ENCODE data around the gene PLCD4. TPM values are rescaled to one million over a fixed set of nuclear protein-coding genes. Genes with fewer than 3 reads are reported as not detected.

PLCD4 gene
- total RNA-seq, 1 experiment from 2014 or later, result not detected

- H3K27me3 ChIP-seq (replicated peaks), result no peaks in the 10 kb centered on the region
- peaks cover 5% of the 10 kb centered on the region for H3K4me1 ChIP-seq (replicated peaks)
- H3K27ac ChIP-seq, result no peak overlapping the region
- no peak overlapping the region for H3K4me3 ChIP-seq
- peaks cover 57% of the 10 kb centered on the region for H3K36me3 ChIP-seq
- no peaks in the 10 kb centered on the region for H3K9me3 ChIP-seq (replicated peaks)
- no peak for DNase-seq (ENCODE audit: low read depth in 1 of 2, low spot score in 2 of 2)
Measured at GRCh38 chr2:218635719-218636118, 28.0 kb downstream of the PLCD4 start.

- Histone ChIP-seq H3K4me1 (replicated peaks) (no peaks in the 10 kb centered on the region), H3K27ac (no peak overlapping the region), H3K9me3 (replicated peaks) (no peaks in the 10 kb centered on the region), H3K27me3 (replicated peaks) (no peaks in the 10 kb centered on the region), H3K36me3 (peaks cover 81% of the 10 kb centered on the region), H3K4me3 (no peak overlapping the region)
- DNase-seq (ENCODE audit: low read depth in 1 of 2, low spot score in 2 of 2), result no peak
Measured at GRCh38 chr2:218638372-218638771, 30.7 kb downstream of the PLCD4 start.

- no peak overlapping the region for H3K27ac ChIP-seq
- no peaks in the 10 kb centered on the region for H3K4me1 ChIP-seq (replicated peaks)
- H3K9me3 ChIP-seq (replicated peaks), result no peaks in the 10 kb centered on the region
- H3K27me3 ChIP-seq (replicated peaks), result no peaks in the 10 kb centered on the region
- DNase-seq (ENCODE audit: low read depth in 1 of 2, low spot score in 2 of 2), result no peak
- peaks cover 92% of the 10 kb centered on the region for H3K36me3 ChIP-seq
- H3K4me3 ChIP-seq, result no peak overlapping the region
Measured at GRCh38 chr2:218642121-218642656, 34.5 kb downstream of the PLCD4 start.

- Histone ChIP-seq H3K9me3 (replicated peaks) (no peaks in the 10 kb centered on the region), H3K4me3 (no peak overlapping the region), H3K36me3 (peaks cover 93% of the 10 kb centered on the region), H3K4me1 (replicated peaks) (no peaks in the 10 kb centered on the region), H3K27me3 (replicated peaks) (no peaks in the 10 kb centered on the region), H3K27ac (no peak overlapping the region)
- DNase-seq (ENCODE audit: low read depth in 1 of 2, low spot score in 2 of 2), result no peak
Measured at GRCh38 chr2:218642786-218643185, 35.1 kb downstream of the PLCD4 start.

DNA sequence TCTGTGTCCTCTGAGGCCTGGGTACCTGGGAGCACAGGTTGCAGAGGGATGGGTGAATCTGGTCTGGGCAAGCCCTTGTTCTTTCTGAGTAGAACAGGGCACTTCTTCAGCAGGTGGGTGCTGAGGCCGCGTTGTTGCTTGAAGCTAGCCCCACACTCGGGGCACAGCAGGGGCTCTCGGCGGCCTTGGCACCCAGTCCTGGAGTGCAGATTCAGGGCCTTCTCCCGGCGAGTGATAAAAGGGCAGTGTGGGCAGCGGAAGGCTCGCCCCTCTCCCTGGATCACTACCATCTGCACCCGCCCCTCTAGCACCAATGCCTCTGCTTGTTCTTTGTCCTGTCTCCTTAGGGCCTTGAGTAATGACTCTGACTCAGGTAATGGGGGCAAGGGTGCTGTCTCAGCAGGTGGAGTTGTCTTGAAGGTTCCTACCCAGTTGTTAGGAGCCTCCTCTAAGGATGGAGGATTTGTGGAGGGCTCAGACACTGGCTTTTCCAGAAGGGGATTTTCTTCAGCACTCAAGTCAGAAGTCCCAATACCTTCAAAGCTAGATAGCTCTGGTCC lies 36.1 kb downstream of the PLCD4 start:
- Histone ChIP-seq H3K9me3 (replicated peaks) (no peaks in the 10 kb centered on the region), H3K4me3 (no peak overlapping the region), H3K4me1 (replicated peaks) (no peaks in the 10 kb centered on the region), H3K27ac (no peak overlapping the region), H3K27me3 (replicated peaks) (no peaks in the 10 kb centered on the region), H3K36me3 (peaks cover 93% of the 10 kb centered on the region)
- no peak for DNase-seq (ENCODE audit: low read depth in 1 of 2, low spot score in 2 of 2)

DNA sequence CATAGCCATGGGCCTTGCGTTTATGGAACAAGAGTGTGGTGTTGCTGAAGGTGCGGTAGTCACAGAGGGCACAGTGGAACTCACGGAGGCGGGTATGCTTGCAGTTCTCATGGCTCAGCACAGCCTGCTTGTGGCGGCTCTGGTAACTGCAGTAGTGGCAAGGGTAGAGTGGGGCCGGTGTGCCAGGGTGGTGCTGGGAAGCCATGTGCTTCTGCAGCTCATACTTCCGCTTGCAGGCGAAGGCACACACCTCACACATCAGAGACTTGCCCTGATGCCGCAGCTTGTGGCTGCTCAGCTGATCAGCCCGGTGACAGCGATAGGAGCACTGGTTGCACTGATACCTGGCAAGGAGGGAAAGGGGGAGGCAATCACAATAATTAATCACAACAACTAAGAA lies 37.0 kb downstream of the PLCD4 start:
- H3K27me3 ChIP-seq (replicated peaks), result no peaks in the 10 kb centered on the region
- H3K36me3 ChIP-seq, result peaks cover 95% of the 10 kb centered on the region
- DNase-seq (ENCODE audit: low read depth in 1 of 2, low spot score in 2 of 2), result no peak
- no peaks in the 10 kb centered on the region for H3K9me3 ChIP-seq (replicated peaks)
- no peak overlapping the region for H3K27ac ChIP-seq
- H3K4me1 ChIP-seq (replicated peaks), result no peaks in the 10 kb centered on the region
- H3K4me3 ChIP-seq, result no peak overlapping the region

- Histone ChIP-seq H3K4me3 (no peak overlapping the region), H3K36me3 (peaks cover 98% of the 10 kb centered on the region), H3K27me3 (replicated peaks) (no peaks in the 10 kb centered on the region), H3K9me3 (replicated peaks) (no peaks in the 10 kb centered on the region), H3K4me1 (replicated peaks) (no peaks in the 10 kb centered on the region), H3K27ac (no peak overlapping the region)
- no peak for DNase-seq (ENCODE audit: low read depth in 1 of 2, low spot score in 2 of 2)
Measured at GRCh38 chr2:218645126-218645525, 37.4 kb downstream of the PLCD4 start.

- peaks cover 94% of the 10 kb centered on the region for H3K36me3 ChIP-seq
- H3K27ac ChIP-seq, result no peak overlapping the region
- DNase-seq (ENCODE audit: low read depth in 1 of 2, low spot score in 2 of 2), result peak; percentile 42 to 63
Measured at GRCh38 chr2:218648088-218648786, 40.5 kb downstream of the PLCD4 start.

DNA sequence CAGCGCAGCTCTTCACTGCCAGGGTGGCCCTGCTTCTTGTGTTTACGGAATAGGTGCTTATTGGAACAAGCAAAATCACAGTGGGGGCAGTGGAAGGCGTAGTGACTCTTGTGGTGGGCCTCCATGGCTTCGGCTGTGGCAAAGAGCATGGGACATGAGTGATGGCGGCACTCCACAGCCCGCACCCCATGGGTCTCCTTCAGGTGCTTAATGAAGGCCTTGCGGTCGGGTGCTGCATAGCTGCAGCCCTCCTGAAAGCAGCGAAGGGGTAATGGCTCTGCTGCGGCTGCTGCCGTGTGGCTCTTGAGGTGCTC lies 41.0 kb downstream of the PLCD4 start:
- Histone ChIP-seq H3K36me3 (peaks cover 95% of the 10 kb centered on the region), H3K4me1 (replicated peaks) (no peaks in the 10 kb centered on the region), H3K27ac (no peak overlapping the region), H3K27me3 (replicated peaks) (no peaks in the 10 kb centered on the region), H3K9me3 (replicated peaks) (no peaks in the 10 kb centered on the region), H3K4me3 (no peak overlapping the region)
- no peak for DNase-seq (ENCODE audit: low read depth in 1 of 2, low spot score in 2 of 2)

More at GRCh38 chr2:218648088-218648786, 40.5 kb downstream of the PLCD4 start:
- Histone ChIP-seq H3K9me3 (replicated peaks) (no peaks in the 10 kb centered on the region), H3K27me3 (replicated peaks) (no peaks in the 10 kb centered on the region), H3K4me1 (replicated peaks) (no peaks in the 10 kb centered on the region), H3K4me3 (no peak overlapping the region)

DNA sequence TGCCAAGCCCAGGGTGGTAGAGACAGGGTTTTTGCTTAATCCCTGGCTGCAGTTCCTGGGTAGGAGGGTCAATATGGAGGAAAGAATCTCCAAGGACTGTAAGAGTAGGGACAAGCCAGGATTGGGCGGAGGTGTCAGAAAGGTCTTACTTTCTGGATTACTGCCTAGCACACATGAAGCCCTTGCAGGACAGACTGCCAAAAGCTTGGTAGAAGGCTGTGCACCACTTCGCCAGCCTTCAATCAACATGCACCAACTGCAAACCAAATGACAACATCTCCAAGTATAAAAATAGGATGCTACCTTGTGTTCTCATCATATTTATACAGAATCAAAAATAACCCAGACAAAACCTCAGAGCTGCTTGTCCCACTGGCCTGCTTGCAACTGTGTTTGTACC lies 48.1 kb downstream of the PLCD4 start:
- Histone ChIP-seq H3K27ac (no peak overlapping the region), H3K36me3 (peaks cover 74% of the 10 kb centered on the region)

DNA sequence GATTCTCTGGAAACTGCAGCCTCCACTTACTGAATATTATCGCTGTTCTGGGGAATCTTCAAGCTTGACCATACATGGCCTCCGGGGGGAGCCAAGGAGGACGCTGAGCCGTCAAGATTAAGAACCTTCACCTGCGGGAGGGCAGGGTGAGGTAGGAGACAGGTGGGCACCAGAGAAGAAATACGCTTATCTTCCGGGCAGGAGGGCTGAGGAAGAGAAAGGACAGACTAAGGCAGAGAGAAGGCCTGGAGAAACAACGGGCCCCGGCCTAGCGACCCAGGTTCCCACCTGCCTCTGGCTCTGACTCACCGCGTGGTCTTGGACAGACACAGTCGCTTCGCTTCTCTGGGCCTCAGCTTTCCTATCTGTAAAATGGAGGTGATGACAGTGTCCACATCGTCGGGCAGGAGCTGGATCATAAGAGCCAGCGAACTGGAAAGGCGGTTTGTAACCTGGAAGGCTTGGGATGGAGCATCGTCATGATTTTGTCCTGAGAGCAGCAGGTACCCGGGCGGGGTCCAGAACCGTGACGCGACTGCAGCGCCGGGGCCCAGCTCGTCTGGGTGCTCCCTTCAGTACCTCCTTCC lies 51.1 kb downstream of the PLCD4 start:
- Histone ChIP-seq H3K9me3 (replicated peaks) (no peaks in the 10 kb centered on the region), H3K4me1 (replicated peaks) (peaks cover 4% of the 10 kb centered on the region), H3K27me3 (replicated peaks) (no peaks in the 10 kb centered on the region), H3K36me3 (peaks cover 77% of the 10 kb centered on the region), H3K27ac (peak overlapping the region; percentile 35; the same call in 1 of the 2 replicates), H3K4me3 (peak overlapping the region; percentile 68)
- peak in 1 of 2 experiments; percentile 42 for DNase-seq (ENCODE audit: low read depth in 1 of 2, low spot score in 2 of 2)

More for the DNA sequence above, 48.1 kb downstream of the PLCD4 start:
- Histone ChIP-seq H3K4me1 (replicated peaks) (peaks cover 4% of the 10 kb centered on the region), H3K4me3 (no peak overlapping the region), H3K9me3 (replicated peaks) (no peaks in the 10 kb centered on the region), H3K27me3 (replicated peaks) (no peaks in the 10 kb centered on the region)
- DNase-seq (ENCODE audit: low read depth in 1 of 2, low spot score in 2 of 2), result no peak

DNA sequence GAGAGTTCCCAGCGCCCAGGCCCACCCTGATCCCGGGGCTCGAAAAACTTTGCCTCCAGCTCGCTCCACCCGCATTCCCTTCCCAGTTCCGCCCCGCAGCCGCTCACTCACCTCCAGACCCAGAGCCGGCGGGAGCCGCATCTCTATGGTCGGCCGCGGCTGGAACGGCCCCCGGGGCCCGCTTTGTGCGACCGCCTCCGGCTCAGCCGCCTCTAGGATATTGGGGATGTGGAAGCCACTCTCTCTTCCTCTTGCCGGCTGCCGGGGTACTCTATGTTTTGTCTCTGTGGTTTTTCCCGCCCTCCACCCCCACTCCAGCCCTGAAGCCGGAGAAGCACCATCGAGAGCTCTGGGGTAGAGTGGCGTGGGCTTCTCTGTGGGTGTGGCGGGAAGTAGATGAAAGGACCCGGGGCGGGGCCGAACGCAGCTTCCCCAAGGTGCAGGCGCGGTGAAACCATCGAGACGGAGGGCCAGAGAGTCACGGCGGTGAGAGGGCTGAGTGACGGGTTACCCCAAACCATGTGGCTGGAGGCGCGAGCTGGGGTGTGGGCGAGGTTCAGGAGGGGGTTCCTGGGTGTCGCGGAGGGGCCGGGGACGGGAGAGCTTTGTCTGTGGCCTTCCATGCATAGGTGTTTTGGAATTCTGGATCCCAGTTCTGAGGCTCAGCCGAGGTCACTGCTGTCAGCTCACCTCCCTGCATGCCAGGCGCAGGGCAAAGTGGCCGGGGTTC lies 51.7 kb downstream of the PLCD4 start, which contains the start of the genes BCS1L and ZNF142:
TSS of gene BCS1L (plus strand) at position 426 of the 730 bp plus-strand sequence. CDS start 1,305 bp downstream, outside the sequence.
TSS of gene ZNF142 (minus strand) at position 366 of the 730 bp plus-strand sequence. CDS start 3,194 bp downstream, outside the sequence.
- Histone ChIP-seq H3K4me3 (peak within 1 kb of the TSS; percentile 68), H3K36me3 (peaks cover 77% of the 10 kb centered on the region), H3K4me1 (replicated peaks) (peaks cover 4% of the 10 kb centered on the region), H3K9me3 (replicated peaks) (no peaks in the 10 kb centered on the region), H3K27me3 (replicated peaks) (no peaks in the 10 kb centered on the region), H3K27ac (peak within 1 kb of the TSS; percentile 35)
- peak; percentile 85 to 92 for DNase-seq (ENCODE audit: low read depth in 1 of 2, low spot score in 2 of 2)

DNA sequence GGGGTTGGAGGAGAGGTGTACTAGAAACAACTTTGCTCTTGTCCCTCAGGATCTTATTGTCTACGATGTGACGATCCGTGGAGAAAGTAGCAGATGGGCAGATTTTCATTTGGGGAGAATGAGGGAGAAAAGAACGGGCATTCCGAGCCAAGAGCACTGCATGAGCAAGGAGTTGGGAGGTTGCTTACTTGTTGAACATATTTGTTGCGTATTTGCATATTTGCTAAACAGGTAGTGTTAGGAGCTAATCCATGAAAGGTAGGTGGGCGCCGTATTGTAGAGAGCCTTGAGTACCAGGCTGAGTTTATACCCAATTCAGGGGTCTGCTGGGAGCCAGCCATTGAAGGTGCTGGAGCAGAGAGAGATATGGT lies 52.3 kb downstream of the PLCD4 start:
- H3K9me3 ChIP-seq (replicated peaks), result no peaks in the 10 kb centered on the region
- no peak for DNase-seq (ENCODE audit: low read depth in 1 of 2, low spot score in 2 of 2)
- H3K4me1 ChIP-seq (replicated peaks), result peaks cover 4% of the 10 kb centered on the region
- no peak overlapping the region for H3K27ac ChIP-seq
- H3K36me3 ChIP-seq, result peaks cover 77% of the 10 kb centered on the region
- H3K27me3 ChIP-seq (replicated peaks), result no peaks in the 10 kb centered on the region
- H3K4me3 ChIP-seq, result peak overlapping the region; percentile 68
